ENCODE measurements around the gene PAQR9. TPM values are rescaled to one million over a fixed set of nuclear protein-coding genes. Genes with fewer than 3 reads are reported as not detected.
A peak's percentile ranks its signal among the peaks of the same experiment; 100 is the strongest.

Gene PAQR9
- total and polyA plus RNA-seq, 9 of the 15 experiments (the other 6 are each of a cell fraction or from before 2014, with no cell fraction given) = 0.04 to 0.58 (median 0.22) TPM

- TF ChIP-seq REST (IDR thresholded peaks at IDR 0.05; ENCODE audit: borderline replicate concordance) (peak; percentile 79), REST (CRISPR knock-in tag; IDR thresholded peaks at IDR 0.05; ENCODE audit: low read depth) (no peak), PPARD (CRISPR knock-in tag; IDR thresholded peaks at IDR 0.05) (no peak), ZNF586 (CRISPR knock-in tag; conservative IDR thresholded peaks at IDR 0.05) (no peak), ELF1 (tag; IDR thresholded peaks at IDR 0.05) (no peak), BRD4 (IDR thresholded peaks at IDR 0.05) (no peak), SP1 (CRISPR knock-in tag; IDR thresholded peaks at IDR 0.05) (no peak), MEF2D (tag; conservative IDR thresholded peaks at IDR 0.05; ENCODE audit: low read depth) (no peak), EP300 (IDR thresholded peaks at IDR 0.05; ENCODE audit: low read length) (no peak), SIN3A (IDR thresholded peaks at IDR 0.05; ENCODE audit: borderline replicate concordance in 2 of 2, control insufficient read depth in 1 of 2, low read depth in 2 of 2, low read length in 2 of 2) (no peak), CBFB (CRISPR knock-in tag; IDR thresholded peaks at IDR 0.05) (no peak), ZNF12 (CRISPR knock-in tag; IDR thresholded peaks at IDR 0.05) (no peak), FOXO4 (CRISPR knock-in tag; IDR thresholded peaks at IDR 0.05) (no peak), U2AF1 (optimal IDR thresholded peaks at IDR 0.05; ENCODE audit: low read depth, low read length) (no peak), PRMT5 (CRISPR knock-in tag; IDR thresholded peaks at IDR 0.05) (no peak), ZNF212 (CRISPR knock-in tag; IDR thresholded peaks at IDR 0.05) (no peak), ZNF398 (CRISPR knock-in tag; IDR thresholded peaks at IDR 0.05) (no peak)
Observed at GRCh38 chr3:142993958-142994442, 30.5 kb upstream of the PAQR9 start (continued).

Measured in K562 (cell line).